Endothelial cell of umbilical vein (primary cell): ENCODE measurements around the gene TGM1. TPM values are rescaled to one million over a fixed set of nuclear protein-coding genes. Genes with fewer than 3 reads are reported as not detected.

ENCODE experiments used
- BruUV-seq: library from RNA; stranded (reverse); fragments of 400-500 nt; replicated peaks from 2 replicates; lab custom pipeline; 2021; lab: Mats Ljungman, UMichigan
- CTCF ChIA-PET: fragments of 300-600, 350-600 bp; sonication (Branson Sonifier 250); formaldehyde crosslinking; loops from one replicate; lab custom pipeline; 2021; ENCODE audit warnings: antibody characterized with exemption, inconsistent platforms; lab: Charles Lee
- POLR2A ChIA-PET: fragments of 300-600, 350-600 bp; sonication (Branson Sonifier 250); formaldehyde crosslinking; loops from one replicate; lab custom pipeline; 2021; ENCODE audit warnings: antibody characterized with exemption, inconsistent platforms; lab: Charles Lee
- DNase-seq: peaks from one replicate; pipeline ENCODE4 v3.0.0-alpha.2; 2011; ENCODE audit warnings: low read depth, low spot score
- FAIRE-seq: peaks from 2 replicates; lab custom pipeline; 2011; peaks lifted over from hg19 to GRCh38; lab: Jason Lieb, UNC
- H2AFZ ChIP-seq: 2 replicates; pipeline ENCODE4 v1.6.0; 2012; ENCODE audit warnings: low read depth, low read length, control low read depth, inconsistent platforms
- H3K27ac ChIP-seq: 2 replicates; pipeline ENCODE4 v1.5.1; 2011; ENCODE audit warnings: low read depth, mild to moderate bottlenecking, control low read depth, low read length, moderate library complexity; ENCODE audit not compliant: insufficient read depth
- H3K27me3 ChIP-seq, 2 experiments: 2 replicates each; pipeline versions ENCODE4 v1.6.0 to v1.6.1; 2011; ENCODE audit warnings: low read length in 2 of 2, mixed read lengths in 1 of 2; ENCODE audit not compliant: control insufficient read depth in 2 of 2, insufficient read depth in 2 of 2
- H3K36me3 ChIP-seq, 2 experiments: 2 replicates in 1 of 2; 3 replicates in 1 of 2; pipeline ENCODE4 v1.5.1; 2011; ENCODE audit warnings: low read length in 2 of 2, mild to moderate bottlenecking in 1 of 2, moderate library complexity in 1 of 2; ENCODE audit not compliant: control insufficient read depth in 2 of 2, insufficient read depth in 2 of 2; ENCODE audit errors: extremely low read depth in 1 of 2
- H3K4me1 ChIP-seq: 3 replicates; pipeline ENCODE4 v1.5.1; 2011; ENCODE audit warnings: mild to moderate bottlenecking, low read length; ENCODE audit not compliant: control insufficient read depth, insufficient read depth; ENCODE audit errors: extremely low read depth
- H3K4me2 ChIP-seq: 2 replicates; pipeline ENCODE4 v1.6.1; 2011; ENCODE audit warnings: low read length, control low read depth, mixed read lengths; ENCODE audit not compliant: insufficient read depth
- H3K4me3 ChIP-seq, 3 experiments: fragments of 200-600 bp in 1 of 3; sonication (generic), shearing (Covaris generic) in 1 of 3; replicated peaks in 1 of 3; 2 replicates each; pipeline ENCODE4 v1.5.1; 2011 to 2016; ENCODE audit warnings: control low read depth in 3 of 3, low read length in 3 of 3, mild to moderate bottlenecking in 2 of 3, inconsistent platforms in 1 of 3, low read depth in 1 of 3, moderate library complexity in 1 of 3; ENCODE audit not compliant: insufficient read depth in 1 of 3
- H3K79me2 ChIP-seq: 2 replicates; pipeline ENCODE4 v1.6.0; 2012; ENCODE audit warnings: low read length, inconsistent platforms; ENCODE audit not compliant: control insufficient read depth, insufficient read depth
- H3K9ac ChIP-seq: replicated peaks from 2 replicates; pipeline ENCODE3; 2011; ENCODE audit warnings: low read length, control low read depth; ENCODE audit not compliant: insufficient read depth; ENCODE audit errors: extremely low read depth
- H3K9me1 ChIP-seq: replicated peaks from 3 replicates; pipeline ENCODE4 v1.6.0; 2011; ENCODE audit warnings: mild to moderate bottlenecking, low read length; ENCODE audit not compliant: control insufficient read depth, insufficient read depth; ENCODE audit errors: extremely low read depth
- H3K9me3 ChIP-seq: replicated peaks from 2 replicates; pipeline ENCODE4 v1.5.1; 2012; ENCODE audit warnings: low read length, inconsistent platforms; ENCODE audit not compliant: control insufficient read depth, insufficient read depth
- H4K20me1 ChIP-seq: replicated peaks from 2 replicates; pipeline ENCODE3; 2011; ENCODE audit warnings: mild to moderate bottlenecking, low read length; ENCODE audit not compliant: control insufficient read depth, insufficient read depth; ENCODE audit errors: extremely low read depth
- CTCF ChIP-seq, 2 donors: IDR thresholded peaks; 1 replicate in 1 of 2; 2 replicates in 1 of 2; pipeline ENCODE4 v1.5.1; 2011; ENCODE audit warnings: low read length in 2 of 2, mild to moderate bottlenecking in 2 of 2, moderate library complexity in 2 of 2, control low read depth in 1 of 2, inconsistent platforms in 1 of 2, low read depth in 1 of 2; ENCODE audit not compliant: insufficient read depth in 1 of 2; ENCODE audit errors: extremely low read depth in 1 of 2
- EZH2 ChIP-seq: IDR thresholded peaks from 2 replicates; pipeline ENCODE4 v1.6.1; 2012; ENCODE audit warnings: borderline replicate concordance, low read depth, mild to moderate bottlenecking, moderate library complexity, low read length, inconsistent platforms; ENCODE audit not compliant: severe bottlenecking
- GATA2 ChIP-seq: IDR thresholded peaks from 2 replicates; pipeline ENCODE4 v1.7.0; 2011; ENCODE audit warnings: low read depth, mild to moderate bottlenecking, moderate library complexity, mixed read lengths, low read length; ENCODE audit not compliant: insufficient read length, insufficient read depth
- JUN ChIP-seq: IDR thresholded peaks from 2 replicates; pipeline ENCODE4 v1.6.1; 2011; ENCODE audit warnings: borderline replicate concordance, low read depth; ENCODE audit not compliant: insufficient read length, insufficient read depth
- POLR2AphosphoS5 ChIP-seq: IDR thresholded peaks from 2 replicates; pipeline ENCODE4 v1.6.1; 2012; ENCODE audit warnings: low read depth, mild to moderate bottlenecking, control low read depth, low read length, moderate library complexity; ENCODE audit not compliant: insufficient read depth
- dilution Hi-C: fragments of 300-500 bp; cut with MboI; formaldehyde crosslinking; loops from one replicate; pipeline ENCODE4 v1.15.0; 2019; ENCODE audit warnings: low sequenced_read_pairs; ENCODE audit not compliant: extremely low pct_ligation_motif_present
- intact Hi-C: fragments of 100-400 bp; cut with micrococcal nuclease; formaldehyde crosslinking; loops from one replicate; pipeline ENCODE4 v1.10.0; 2022
- polyA plus RNA-seq, 4 experiments: library from polyadenylated mRNA; depleted of rRNA in 3 of 4; stranded (reverse) in 3 of 4; unstranded in 1 of 4; fragments of >200 nt; gene quantifications; 2 replicates each; pipeline versions ENCODE4 v1.2.1 to v1.2.3, GENCODE V29; 2011 to 2012; ENCODE audit warnings: missing spikeins in 1 of 4
- total RNA-seq: library from RNA; stranded (reverse); gene quantifications from 2 replicates; pipeline ENCODE4 v1.2.3, GENCODE V29; 2021

TGM1 gene
- total and polyA plus RNA-seq, 2 donors (not counting 3 experiments of a cell fraction or from before 2014, with no cell fraction given), result 1.0 to 3.4 TPM

- Histone ChIP-seq H3K9ac (no peak overlapping the region), H3K79me2 (no peaks in the 10 kb centered on the region), H3K9me3 (no peaks in the 10 kb centered on the region), H3K4me2 (no peak overlapping the region), H3K4me1 (no peaks in the 10 kb centered on the region), H4K20me1 (no peaks in the 10 kb centered on the region), H3K4me3 (no peak overlapping the region), H3K9me1 (no peaks in the 10 kb centered on the region), H2AFZ (no peak overlapping the region), H3K36me3 (no peaks in the 10 kb centered on the region), H3K27ac (no peak overlapping the region), H3K27me3 (no peaks in the 10 kb centered on the region)
- CTCF ChIA-PET, result interaction anchor here (1.0 kb wide), 1 partner anchor 17 kb away, joined by 3 read pairs; the partner anchor contains the start of gene TINF2
- FAIRE-seq (no peak), DNase-seq (no peak)
- TF ChIP-seq CTCF (IDR thresholded peaks at IDR 0.05; ENCODE audit: extremely low read depth in 1 of 2, insufficient read depth in 1 of 2, low read depth in 1 of 2, low read length in 2 of 2), result no peak
- TF ChIP-seq POLR2AphosphoS5, result no peak
- TF ChIP-seq GATA2, result no peak
- no peak for TF ChIP-seq JUN
- no peak for TF ChIP-seq EZH2
- intact Hi-C loops (no loop called here), dilution Hi-C loops (no loop called here)
- BruUV-seq, result no TSS peak
- POLR2A ChIA-PET, result no interaction called here
Observed at GRCh38 chr14:24259282-24260025, 3.5 kb downstream of the TGM1 start.
